Measurements from ENCODE around the gene NPIPA3. TPM values are rescaled to one million over a fixed set of nuclear protein-coding genes. Genes with fewer than 3 reads are reported as not detected.

The NPIPA3 gene
- 1.1 to 1.9 TPM (median 1.3 TPM) in 5 replicates for total RNA-seq (2022; extraction: Qiagen RNA extraction; ENCODE audit: low read depth)

DNA sequence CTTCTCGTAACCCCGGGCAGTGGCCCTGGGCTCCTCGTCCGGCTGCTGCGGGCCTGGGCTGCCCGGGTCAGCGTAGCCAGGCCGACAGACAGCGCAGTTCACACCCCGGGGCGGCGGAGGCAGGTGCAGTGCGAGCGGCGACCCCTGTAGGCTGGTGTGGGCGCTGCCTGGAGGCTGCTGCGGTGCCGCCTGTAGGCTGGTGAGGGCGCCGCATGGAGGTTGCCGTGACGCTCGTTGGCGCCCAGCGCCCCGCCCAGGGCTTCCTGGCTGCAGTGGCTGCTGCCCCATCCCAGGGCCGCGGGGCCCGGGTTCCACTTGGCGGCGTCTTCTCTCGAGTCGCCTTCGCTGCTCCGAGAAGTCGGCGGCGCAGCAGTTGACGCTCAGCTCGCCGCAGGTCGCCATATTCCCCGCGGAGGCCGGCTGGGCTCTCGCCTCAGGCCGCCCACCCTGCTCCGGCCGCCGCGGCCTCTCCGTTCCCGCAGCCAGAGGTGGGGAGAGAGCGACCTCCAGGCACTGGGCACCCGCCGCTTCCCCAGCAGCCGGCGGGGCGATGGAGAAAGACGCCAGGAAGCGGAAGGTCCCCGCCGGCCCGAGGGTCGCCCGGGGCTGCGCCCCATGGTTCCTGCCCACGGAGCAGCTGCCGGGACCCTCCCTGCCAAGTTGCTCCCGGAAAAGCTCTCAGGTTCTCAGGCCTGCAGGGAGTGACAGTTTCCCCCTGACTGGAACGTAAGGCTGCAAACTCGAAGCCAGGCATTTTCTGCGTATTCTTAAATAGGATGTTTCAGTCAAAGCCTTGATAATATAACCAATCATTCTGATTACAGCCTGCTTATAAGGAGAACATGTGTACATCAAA lies at the start of gene NPIPA3:
NPIPA3 (plus strand) TSS at position 256 of the 856 bp plus-strand sequence. CDS start 5,533 bp downstream, outside the sequence.

DNA sequence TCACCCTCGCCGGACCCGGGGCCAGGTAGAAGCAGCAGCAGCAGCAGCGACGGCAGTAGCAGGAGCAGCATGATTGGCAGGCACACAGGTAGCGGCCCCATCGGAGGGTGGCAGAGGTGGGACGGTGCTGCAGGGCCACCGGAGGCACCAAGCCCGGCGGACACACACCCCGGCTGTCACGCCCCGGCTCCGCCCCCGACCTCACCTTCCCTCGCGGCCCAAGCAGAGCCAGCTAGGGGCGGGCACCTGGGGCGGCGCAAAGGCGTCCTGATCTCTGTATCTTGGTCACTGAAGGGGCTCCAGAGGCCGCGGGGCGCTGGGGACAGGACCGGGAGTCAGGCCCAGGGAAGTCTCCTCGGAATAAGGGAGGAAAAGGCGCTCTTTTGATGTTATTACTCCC lies 9.1 kb upstream of the NPIPA3 start, which contains the start of gene PLA2G10:
PLA2G10 (minus strand) TSS at position 180 of the 400 bp plus-strand sequence; CDS start at position 101, 79 bp downstream.

GRCh38 chr16:14742273-14743128 lies 39.3 kb downstream of the NPIPA3 start, which contains the start of gene NPIPA2:
TSS of gene NPIPA2 (plus strand) at chr16:14742533. CDS start at chr16:14748066, 5,533 bp downstream.

Other genes starting within 250 kb of the NPIPA3 start
- gene PARN, start 73.2 kb upstream of the NPIPA3 start, total RNA-seq (2022; extraction: Qiagen RNA extraction; ENCODE audit: low read depth), result 34.3 to 44.2 TPM (median 38.4 TPM) in 5 replicates
- gene BFAR, start 70.5 kb upstream of the NPIPA3 start, total RNA-seq (2022; extraction: Qiagen RNA extraction; ENCODE audit: low read depth), result 79.6 to 97.0 TPM (median 92.3 TPM) in 5 replicates
- gene PLA2G10, start 9.1 kb upstream of the NPIPA3 start, total RNA-seq (2022; extraction: Qiagen RNA extraction; ENCODE audit: low read depth), result 0.17 to 0.25 TPM in 2 of 5 replicates, not detected in the others
- 0.39 to 2.0 TPM (median 1.1 TPM) in 5 replicates for gene NPIPA2, start 39.1 kb downstream of the NPIPA3 start, total RNA-seq (2022; extraction: Qiagen RNA extraction; ENCODE audit: low read depth)
- gene NOMO1, start 130.3 kb downstream of the NPIPA3 start, total RNA-seq (2022; extraction: Qiagen RNA extraction; ENCODE audit: low read depth), result 92.3 to 104 TPM (median 95.3 TPM) in 5 replicates
- gene NPIPA1, start 234.0 kb downstream of the NPIPA3 start, total RNA-seq (2022; extraction: Qiagen RNA extraction; ENCODE audit: low read depth), result 31.2 to 51.6 TPM (median 49.4 TPM) in 5 replicates

Data from A549 treated with DMSO at 1 μM for 4 hours (cell line).